Measurements from ENCODE around the gene GRID1.

The GRID1 gene

DNA sequence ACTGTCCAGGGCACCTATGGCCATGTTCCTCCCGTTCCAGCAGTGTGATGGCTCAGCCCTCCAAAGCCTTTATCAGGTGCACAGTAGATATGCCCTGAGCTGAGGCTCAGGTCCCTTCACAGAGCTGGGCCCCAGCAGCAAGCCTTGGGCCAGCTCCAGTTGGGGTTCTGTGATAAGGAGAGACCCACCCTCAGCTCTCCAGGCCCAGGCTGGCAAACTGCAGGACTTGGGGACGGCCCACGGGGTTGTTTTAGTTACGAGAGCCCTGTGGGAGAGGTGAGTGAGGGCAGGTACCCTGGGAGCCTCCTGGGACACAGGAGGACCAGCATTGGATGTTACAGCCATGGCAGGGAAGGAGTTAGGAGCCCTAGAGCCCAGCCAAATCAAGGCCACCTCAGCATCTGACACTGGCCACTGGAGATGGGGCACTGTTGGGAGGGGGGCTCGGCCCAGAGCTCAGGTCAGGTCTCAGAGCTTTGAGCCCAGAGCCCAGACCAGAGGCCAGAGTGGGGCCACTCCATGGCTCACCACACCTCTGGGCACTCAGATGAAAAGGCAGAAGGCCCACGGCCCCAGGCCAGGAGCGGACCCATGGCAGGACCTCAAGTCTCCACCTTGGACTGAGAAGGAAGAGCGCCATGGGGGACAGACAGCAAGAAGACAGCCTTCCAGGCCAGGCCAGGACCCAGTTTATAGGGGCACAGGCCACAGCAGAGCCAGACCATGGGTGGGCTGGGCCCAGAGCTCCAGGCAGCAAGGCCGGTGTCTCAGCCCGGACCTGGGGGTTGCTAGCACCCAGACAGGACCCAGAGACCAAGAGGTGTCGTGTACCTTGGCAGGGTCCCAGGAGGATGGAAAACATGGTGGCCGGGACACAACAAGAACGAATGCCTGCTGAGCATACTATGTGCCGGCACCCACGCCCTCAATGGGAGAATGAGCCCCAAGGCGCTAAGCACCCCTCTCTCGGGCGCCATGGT, 12.8 kb downstream of the GRID1 start:
- no peak for DNase-seq

DNA sequence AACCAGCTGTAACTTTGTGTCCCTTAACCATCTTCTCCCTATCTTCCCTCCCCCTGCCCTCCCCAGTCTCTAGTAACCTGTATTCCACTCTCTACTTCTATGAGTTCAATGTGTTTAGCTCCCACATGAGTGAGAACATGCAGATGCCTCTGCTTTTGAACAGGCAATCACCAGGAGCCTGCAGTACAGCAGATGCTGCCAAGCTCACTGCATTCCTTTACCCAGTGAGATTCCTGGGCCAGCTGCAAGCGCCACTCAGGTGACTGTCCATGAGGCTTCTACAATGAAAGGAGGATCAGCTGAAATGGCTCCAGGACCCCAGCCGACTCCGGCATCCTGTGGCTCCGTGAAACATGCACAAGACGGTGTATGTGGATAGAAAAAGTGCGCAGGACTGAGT, 15.7 kb downstream of the GRID1 start:
- no peak for DNase-seq

GRCh38 chr10:86349940-86350630, 16.5 kb downstream of the GRID1 start:
- DNase-seq: no peak

DNA sequence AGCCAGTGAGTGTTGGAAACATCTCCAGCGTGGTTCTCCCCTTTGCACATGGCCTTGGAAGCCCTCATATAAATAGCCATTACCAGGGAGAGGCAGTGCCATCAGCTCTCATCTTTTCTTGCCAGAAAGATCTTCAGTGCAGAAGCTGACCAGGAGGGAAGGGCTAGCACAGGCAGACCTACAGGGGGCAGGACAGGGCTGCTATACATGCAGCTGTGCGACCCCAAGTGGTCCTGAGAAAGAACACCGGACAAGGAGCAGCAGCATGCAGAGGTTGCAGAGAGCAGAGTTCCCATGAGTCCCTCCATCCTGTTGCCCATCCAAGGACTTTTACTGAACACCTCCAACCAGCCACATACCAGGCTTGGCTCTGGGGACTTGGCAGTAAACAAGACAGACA, 17.1 kb downstream of the GRID1 start:
- no peak for DNase-seq

- DNase-seq: no peak
These were observed 18.0 kb downstream of the GRID1 start for GRCh38 chr10:86348321-86349210.

- no peak for DNase-seq
These were observed 18.7 kb downstream of the GRID1 start for GRCh38 chr10:86347856-86348255.

GRCh38 chr10:86346799-86347665, 19.6 kb downstream of the GRID1 start:
- DNase-seq: no peak

GRCh38 chr10:86345859-86346798, 20.5 kb downstream of the GRID1 start:
- DNase-seq: no peak

DNA sequence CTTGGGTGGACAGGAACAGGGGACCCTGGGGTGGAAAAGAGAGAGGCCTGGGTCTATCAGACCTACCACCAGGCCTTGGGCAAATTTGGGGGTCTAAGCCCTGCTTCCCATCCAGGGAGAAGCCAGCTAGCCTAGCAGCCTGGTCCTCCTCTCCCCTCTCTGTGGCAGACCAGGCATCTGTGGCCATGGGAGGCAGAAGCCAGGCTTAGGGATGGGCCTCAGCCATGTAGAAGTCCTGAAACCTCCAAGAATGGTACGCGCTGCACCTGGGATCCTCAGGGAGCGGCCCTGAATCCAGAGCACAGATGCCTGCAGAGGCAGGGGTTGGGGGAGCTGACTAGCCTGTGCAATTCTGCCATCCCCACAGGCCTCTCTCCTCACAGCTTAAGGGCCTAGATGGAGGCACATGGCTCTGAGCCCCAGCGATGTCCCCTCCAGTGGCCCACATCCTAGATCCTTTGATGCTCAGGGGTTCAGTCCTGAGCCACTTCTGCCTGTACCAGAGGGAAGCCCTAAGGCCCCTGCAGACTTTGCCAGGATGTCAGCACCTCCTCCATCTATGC, 21.2 kb downstream of the GRID1 start:
- DNase-seq: no peak

GRCh38 chr10:86344714-86345161, 21.9 kb downstream of the GRID1 start:
- no peak for DNase-seq

- no peak for DNase-seq
These were observed 22.3 kb downstream of the GRID1 start for GRCh38 chr10:86344281-86344680.

GRCh38 chr10:86343761-86344160, 22.8 kb downstream of the GRID1 start:
- no peak for DNase-seq

DNA sequence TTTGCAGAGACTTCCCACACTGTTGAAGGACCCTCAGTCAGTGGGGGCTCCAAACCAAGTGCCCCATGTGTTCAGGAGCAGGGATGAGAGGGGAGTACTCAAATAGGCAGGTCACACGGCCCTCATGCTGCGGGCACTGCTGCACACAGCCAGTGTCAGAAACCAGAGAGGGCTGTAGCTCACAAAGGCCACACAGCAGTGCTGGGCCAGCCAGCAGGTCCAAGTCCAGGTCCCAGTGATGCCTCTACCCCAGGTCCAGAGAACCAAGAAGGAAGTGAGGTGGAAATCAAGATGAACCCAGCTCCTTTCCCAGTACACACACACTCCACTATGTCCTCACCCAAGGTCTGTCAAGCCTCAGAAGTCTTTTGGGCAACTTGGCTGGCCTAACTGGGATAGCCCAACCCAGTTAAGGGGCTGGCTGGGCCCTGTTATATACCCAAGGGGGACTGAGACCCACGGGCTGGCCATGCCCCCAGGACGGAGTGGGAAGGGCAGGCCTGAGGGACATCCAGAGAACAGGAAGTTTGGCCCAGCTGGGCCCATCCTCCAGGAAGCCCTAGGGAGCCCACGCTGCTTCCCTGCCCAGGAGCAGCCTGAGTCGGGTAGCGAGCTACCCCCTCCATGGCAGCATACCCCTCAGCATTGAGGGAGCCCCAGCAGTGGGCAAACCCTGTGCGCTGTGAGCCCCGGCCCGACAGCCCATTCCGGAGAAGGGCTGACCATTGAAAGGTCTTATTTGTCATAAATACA, 24.3 kb downstream of the GRID1 start:
- DNase-seq: no peak

GRCh38 chr10:86341361-86341811, 25.2 kb downstream of the GRID1 start:
- peak; percentile 15 for DNase-seq

- no peak for DNase-seq
These were observed 25.7 kb downstream of the GRID1 start for GRCh38 chr10:86340991-86341260.

DNA sequence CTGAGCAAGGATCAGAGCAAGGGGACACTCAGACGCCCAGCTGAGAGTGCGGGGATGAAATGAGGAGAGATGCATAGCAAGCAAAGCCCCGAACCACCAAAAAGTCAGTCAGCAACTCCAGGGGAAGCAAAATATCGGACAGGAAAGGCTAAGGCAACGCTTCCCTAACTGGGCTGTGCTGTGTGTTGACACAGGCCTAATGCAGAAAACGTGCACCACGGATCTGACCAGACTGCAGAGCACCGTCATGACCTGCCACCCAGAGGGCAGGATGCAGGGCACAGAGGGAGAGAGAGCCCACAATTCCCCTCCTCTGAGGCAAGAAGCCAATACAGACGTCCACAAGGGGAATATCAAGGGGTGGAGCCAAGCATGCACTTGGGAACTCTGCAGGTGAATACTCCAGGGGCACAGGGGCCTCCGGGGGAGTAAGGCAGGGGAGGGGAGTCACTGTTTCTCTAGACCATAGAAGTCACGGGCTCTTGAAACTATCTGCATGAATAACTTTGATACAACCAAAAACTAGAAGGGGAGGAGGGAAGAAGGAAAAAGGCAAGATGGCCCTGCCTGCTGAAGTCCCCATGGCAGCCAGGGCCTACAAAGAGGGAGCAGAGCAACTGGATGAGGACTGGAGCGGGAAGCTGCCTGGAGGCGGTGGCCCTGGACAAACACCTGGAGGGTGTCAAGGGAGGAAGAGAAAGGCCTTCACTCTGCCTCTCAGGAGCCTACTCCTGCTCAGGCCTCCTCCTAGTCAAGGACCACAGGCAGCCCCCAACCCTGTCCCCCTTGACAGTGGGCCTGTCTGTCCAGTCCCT, 26.2 kb downstream of the GRID1 start:
- no peak for DNase-seq

DNA sequence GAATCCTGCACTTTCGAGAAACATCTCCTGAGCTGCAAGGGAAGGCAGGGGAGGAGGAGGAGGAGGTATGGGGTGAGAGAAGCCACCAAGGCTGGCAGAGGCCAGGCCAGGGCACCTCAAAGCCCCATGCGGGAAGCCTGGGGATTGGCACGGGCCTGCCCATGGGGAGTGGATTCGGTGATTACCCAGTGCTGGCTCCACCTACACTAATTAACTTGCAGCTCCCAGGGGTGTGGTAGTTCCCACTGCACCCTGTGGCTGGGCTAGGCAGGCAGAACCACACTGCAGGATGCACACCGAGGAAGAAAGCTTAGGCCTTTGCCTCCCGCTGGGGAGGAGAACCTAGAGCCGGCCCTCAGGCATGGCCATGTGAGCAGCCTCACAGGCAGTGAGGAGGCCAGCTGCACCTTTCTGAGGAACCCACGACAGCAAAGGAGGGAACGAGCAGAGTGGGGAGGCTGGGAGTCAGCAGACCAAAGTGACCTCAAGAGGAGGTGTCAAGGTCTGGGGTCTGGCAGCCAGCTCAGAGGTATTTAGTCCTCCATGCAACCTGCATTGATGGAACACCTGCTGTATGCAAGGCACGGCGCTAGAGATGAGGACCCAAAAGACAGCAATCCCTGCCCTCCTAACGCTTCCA, 27.2 kb downstream of the GRID1 start:
- no peak for DNase-seq

GRCh38 chr10:86337121-86337601, 29.4 kb downstream of the GRID1 start:
- DNase-seq: no peak

Data from fibroblast of skin of abdomen (primary cell).